ENCODE data around the gene CSNK2B. TPM values are rescaled to one million over a fixed set of nuclear protein-coding genes. Genes with fewer than 3 reads are reported as not detected.
A peak's percentile ranks its signal among the peaks of the same experiment; 100 is the strongest.

Gene CSNK2B
- total RNA-seq, 4 donors from 2014 or later, result 132 to 188 (median 153) TPM

DNA sequence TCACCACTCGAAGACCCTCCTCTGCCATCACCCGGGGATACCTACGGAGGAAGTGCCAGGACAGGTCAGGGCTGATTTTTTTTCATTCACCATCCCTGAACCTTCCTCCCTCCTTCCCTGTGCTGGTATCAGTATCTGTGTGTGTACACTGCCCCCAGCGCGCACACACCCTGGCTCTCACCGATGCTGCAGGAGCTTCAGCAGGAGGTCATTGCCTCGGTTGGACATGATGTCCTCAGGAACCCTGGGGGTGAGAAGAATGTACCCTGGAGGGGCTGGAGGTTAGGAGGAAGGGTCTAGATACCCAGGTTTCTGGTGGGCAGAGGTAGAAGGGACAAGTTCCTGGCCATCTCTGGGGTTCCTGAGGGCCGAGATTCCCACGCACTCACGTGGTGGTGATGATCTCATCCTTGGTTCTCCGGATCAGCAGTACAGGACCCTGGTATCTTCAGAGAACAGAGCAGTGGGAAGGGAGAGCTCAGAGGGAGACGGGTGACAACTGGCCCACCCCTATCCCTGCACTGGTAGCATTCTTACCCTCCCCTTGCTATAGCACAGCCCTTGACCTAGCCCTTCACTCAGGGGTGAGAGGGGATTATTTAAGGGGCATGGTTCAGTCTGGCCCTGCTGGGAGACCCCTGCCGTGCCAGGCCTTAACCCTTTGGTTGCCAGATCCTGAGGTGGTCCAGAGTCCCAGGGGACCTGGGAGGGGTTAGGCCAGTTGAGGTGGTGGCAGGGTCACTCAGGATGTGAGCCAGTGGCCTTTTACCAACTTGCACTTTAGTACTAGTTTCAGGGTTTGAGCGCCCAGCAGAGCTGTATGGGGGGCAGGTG is 22.2 kb downstream of the CSNK2B start:
- H3K4me3 ChIP-seq, result no peak overlapping the region
- no peak for TF ChIP-seq EP300 (IDR thresholded peaks at IDR 0.05)
- no peak for TF ChIP-seq POLR2AphosphoS5 (IDR thresholded peaks at IDR 0.05)
- no peak for TF ChIP-seq POLR2A (IDR thresholded peaks at IDR 0.05; ENCODE audit: low read depth)
- TF ChIP-seq, protein P1, sequence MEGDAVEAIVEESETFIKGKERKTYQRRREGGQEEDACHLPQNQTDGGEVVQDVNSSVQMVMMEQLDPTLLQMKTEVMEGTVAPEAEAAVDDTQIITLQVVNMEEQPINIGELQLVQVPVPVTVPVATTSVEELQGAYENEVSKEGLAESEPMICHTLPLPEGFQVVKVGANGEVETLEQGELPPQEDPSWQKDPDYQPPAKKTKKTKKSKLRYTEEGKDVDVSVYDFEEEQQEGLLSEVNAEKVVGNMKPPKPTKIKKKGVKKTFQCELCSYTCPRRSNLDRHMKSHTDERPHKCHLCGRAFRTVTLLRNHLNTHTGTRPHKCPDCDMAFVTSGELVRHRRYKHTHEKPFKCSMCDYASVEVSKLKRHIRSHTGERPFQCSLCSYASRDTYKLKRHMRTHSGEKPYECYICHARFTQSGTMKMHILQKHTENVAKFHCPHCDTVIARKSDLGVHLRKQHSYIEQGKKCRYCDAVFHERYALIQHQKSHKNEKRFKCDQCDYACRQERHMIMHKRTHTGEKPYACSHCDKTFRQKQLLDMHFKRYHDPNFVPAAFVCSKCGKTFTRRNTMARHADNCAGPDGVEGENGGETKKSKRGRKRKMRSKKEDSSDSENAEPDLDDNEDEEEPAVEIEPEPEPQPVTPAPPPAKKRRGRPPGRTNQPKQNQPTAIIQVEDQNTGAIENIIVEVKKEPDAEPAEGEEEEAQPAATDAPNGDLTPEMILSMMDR (IDR thresholded peaks at IDR 0.05), result no peak
- no peaks in the 10 kb centered on the region for H3K9me3 ChIP-seq
- intact Hi-C loops (cut with DNase I), result loop anchor here (10.0 kb wide), 1 partner anchor 177 kb away; the partner anchor contains the start of gene NEU1
- no peaks in the 10 kb centered on the region for H3K27me3 ChIP-seq
- H3K27ac ChIP-seq (replicated peaks in 1 of 4), result no peak overlapping the region
- peaks cover 0 to 7% (median 6%) of the 10 kb centered on the region in 4 donors for H3K4me1 ChIP-seq
- DNase-seq (ENCODE audit: extremely low spot score), result no peak
- WGBS, result 79% methylated on average over 14 of the region's 14 CpGs
- H3K36me3 ChIP-seq, result peaks cover 43 to 86% (median 77%) of the 10 kb centered on the region in 4 donors

DNA sequence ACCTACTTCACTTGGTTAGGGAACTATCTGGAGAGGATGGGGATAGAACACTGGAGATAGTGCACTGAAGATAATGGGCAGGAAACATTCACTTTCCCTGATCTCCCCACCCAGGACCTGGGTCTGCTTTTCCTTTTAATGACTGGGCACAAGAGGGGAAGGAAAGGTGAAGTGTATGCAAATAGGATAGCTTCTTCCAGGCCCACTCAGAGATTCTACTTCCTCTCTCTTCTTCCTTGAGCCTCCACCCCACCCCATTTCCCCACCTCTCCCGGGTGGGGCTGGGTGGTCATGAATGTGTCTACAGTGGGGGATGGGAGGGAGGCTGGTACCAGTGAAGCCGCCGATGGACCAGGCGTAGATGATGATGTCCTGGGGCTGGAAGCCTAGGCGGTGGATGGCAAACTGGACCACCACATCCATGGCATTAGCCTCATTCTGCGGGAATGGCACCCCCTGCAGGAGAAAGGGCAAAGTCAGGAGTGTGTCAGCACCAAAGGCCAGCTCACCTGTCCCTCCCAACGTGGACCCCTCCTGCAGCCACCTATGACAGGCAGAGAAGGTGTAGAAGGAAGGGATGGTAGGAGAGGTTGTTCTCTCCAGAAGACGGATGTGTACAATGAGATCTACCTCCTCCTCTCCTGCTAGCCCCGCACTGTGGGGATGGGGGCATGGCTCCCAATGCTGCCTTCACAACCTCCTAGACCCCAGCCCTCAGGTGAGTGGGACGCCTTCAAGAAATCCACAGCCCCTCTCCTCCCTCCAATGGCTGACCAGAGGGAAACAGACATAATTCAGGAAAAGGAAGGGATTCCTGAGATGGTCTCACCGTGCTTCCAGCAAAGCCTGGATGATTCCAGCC is 23.6 kb downstream of the CSNK2B start:
- Histone ChIP-seq H3K27me3 (no peaks in the 10 kb centered on the region), H3K36me3 (peaks cover 55 to 96% (median 91%) of the 10 kb centered on the region in 4 donors), H3K4me3 (no peak overlapping the region), H3K4me1 (no peaks in the 10 kb centered on the region), H3K27ac (replicated peaks in 1 of 4) (no peak overlapping the region), H3K9me3 (no peaks in the 10 kb centered on the region)
- DNase-seq (ENCODE audit: extremely low spot score), result no peak
- TF ChIP-seq POLR2A (IDR thresholded peaks at IDR 0.05; ENCODE audit: low read depth) (no peak), POLR2AphosphoS5 (IDR thresholded peaks at IDR 0.05) (no peak)
- TF ChIP-seq, protein P1 (IDR thresholded peaks at IDR 0.05), result peak in 1 of 3 experiments; percentile 23
- 83% methylated on average over 9 of the region's 11 CpGs for WGBS
- intact Hi-C loops (cut with DNase I), result loop anchor here (10.0 kb wide), 1 partner anchor 175 kb away; the partner anchor contains the start of gene NEU1

DNA sequence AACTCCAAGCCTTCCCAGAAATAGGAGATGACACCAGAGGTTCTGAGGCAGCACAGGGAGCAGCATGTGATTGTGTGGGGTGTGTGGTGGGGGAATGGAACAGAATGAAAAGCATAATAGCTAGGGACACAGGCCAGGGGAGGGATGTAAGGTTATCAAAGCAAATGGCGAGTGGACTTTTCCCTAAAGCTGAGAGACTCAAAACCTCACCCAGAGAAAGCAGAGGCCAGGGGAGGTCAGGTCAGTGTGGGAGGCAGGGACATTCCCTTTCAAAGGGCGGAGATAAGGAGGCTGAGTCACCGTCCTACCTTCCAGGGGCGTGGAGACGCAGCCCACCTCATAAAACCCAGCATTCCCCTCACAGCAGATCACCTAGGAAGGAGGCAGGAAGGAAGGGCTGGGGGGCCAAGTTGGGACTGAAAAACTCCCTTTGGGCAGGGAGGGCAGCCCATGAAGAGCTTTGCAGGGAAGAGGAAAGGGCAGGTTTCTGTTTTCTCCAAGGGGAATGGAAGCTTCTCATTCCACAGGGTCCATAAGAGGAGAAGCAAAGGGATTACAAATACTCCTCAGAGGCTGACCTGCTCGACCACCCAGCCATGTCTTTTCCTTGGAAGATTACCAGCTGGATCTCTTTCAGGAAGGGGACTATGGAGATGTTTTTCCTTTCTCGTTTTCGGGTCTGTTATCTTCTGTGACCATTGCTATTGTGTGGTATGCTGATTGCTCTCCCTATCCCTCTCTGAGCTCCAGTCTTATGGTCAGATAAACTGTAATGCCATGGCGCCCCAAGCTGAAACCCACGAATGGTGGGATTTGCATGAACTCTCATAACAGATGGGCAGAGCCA is 24.6 kb downstream of the CSNK2B start:
- intact Hi-C loops (cut with DNase I), result no loop called here
- DNase-seq (ENCODE audit: extremely low spot score), result no peak
- TF ChIP-seq EP300 (IDR thresholded peaks at IDR 0.05) (no peak), POLR2AphosphoS5 (IDR thresholded peaks at IDR 0.05) (no peak), POLR2A (IDR thresholded peaks at IDR 0.05; ENCODE audit: low read depth) (no peak)
- TF ChIP-seq, protein P1 (IDR thresholded peaks at IDR 0.05), result no peak
- Histone ChIP-seq H3K36me3 (peaks cover 63 to 100% (median 98%) of the 10 kb centered on the region in 4 donors), H3K4me3 (no peak overlapping the region), H3K27me3 (no peaks in the 10 kb centered on the region), H3K9me3 (no peaks in the 10 kb centered on the region), H3K27ac (replicated peaks in 1 of 4) (no peak overlapping the region), H3K4me1 (no peaks in the 10 kb centered on the region)
- WGBS, result 68% methylated on average over 8 of the region's 10 CpGs

DNA sequence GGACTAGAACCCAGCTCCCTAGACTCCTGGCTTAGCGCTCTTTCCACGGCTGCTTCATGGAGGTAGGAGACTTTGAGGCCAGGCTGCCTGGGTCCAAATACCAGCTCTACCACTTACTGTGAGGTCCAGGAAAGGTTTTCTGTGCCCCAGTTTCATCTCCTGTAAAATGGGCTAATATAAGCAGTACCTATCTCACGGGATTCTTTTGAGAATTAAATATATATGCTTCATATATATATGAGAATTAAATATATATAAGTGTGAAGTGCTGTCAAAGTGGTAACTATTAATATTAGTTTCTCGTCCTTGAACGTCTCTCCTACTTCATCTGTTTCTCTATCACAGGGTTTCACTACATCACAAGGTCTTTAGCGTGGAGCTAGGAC is 25.2 kb downstream of the CSNK2B start:
- TF ChIP-seq POLR2AphosphoS5 (IDR thresholded peaks at IDR 0.05) (no peak), POLR2A (IDR thresholded peaks at IDR 0.05; ENCODE audit: low read depth) (no peak), EP300 (IDR thresholded peaks at IDR 0.05) (no peak)
- TF ChIP-seq, protein P1 (IDR thresholded peaks at IDR 0.05), result no peak
- DNase-seq (ENCODE audit: extremely low spot score), result no peak
- 80% methylated on average over 6 of the region's 6 CpGs for WGBS
- no peaks in the 10 kb centered on the region for H3K9me3 ChIP-seq
- H3K4me3 ChIP-seq, result no peak overlapping the region
- H3K27me3 ChIP-seq, result no peaks in the 10 kb centered on the region
- peaks cover 68 to 100% (median 99%) of the 10 kb centered on the region in 4 donors for H3K36me3 ChIP-seq
- H3K27ac ChIP-seq (replicated peaks in 1 of 4), result no peak overlapping the region
- H3K4me1 ChIP-seq, result no peaks in the 10 kb centered on the region
- intact Hi-C loops (cut with DNase I), result no loop called here
